Measurements from ENCODE around the gene AOC1.

The AOC1 gene

GRCh38 chr7:150835702-150836280, 16.5 kb upstream of the AOC1 start:
- no peaks in the 10 kb centered on the region for H3K4me1 ChIP-seq (ENCODE audit: insufficient read depth, low read length)
- H3K36me3 ChIP-seq (ENCODE audit: insufficient read depth, low read length) = no peaks in the 10 kb centered on the region
- WGBS = 86% methylated on average over 6 of the region's 6 CpGs
- H3K4me3 ChIP-seq (ENCODE audit: low read length) = no peak overlapping the region
- H3K27me3 ChIP-seq (ENCODE audit: insufficient read depth, low read length) = no peaks in the 10 kb centered on the region
- H3K9ac ChIP-seq (ENCODE audit: low read depth, low read length) = no peak overlapping the region
- no peaks in the 10 kb centered on the region for H3K9me3 ChIP-seq (ENCODE audit: insufficient read depth, low read depth, low read length)
- no peak overlapping the region for H3K27ac ChIP-seq (ENCODE audit: low read depth, low read length)

GRCh38 chr7:150838965-150839650, 13.2 kb upstream of the AOC1 start:
- Histone ChIP-seq H3K9ac (ENCODE audit: low read depth, low read length) (no peak overlapping the region), H3K4me1 (ENCODE audit: insufficient read depth, low read length) (no peaks in the 10 kb centered on the region), H3K9me3 (ENCODE audit: insufficient read depth, low read depth, low read length) (no peaks in the 10 kb centered on the region), H3K27ac (ENCODE audit: low read depth, low read length) (no peak overlapping the region), H3K27me3 (ENCODE audit: insufficient read depth, low read length) (no peaks in the 10 kb centered on the region), H3K36me3 (ENCODE audit: insufficient read depth, low read length) (no peaks in the 10 kb centered on the region), H3K4me3 (ENCODE audit: low read length) (no peak overlapping the region)
- 81% methylated on average over 7 of the region's 7 CpGs for WGBS

- Histone ChIP-seq H3K27me3 (ENCODE audit: insufficient read depth, low read length) (no peaks in the 10 kb centered on the region; the same call in 1 of the 2 replicates), H3K4me3 (ENCODE audit: low read length) (no peak overlapping the region), H3K36me3 (ENCODE audit: insufficient read depth, low read length) (no peaks in the 10 kb centered on the region), H3K9ac (ENCODE audit: low read depth, low read length) (no peak overlapping the region), H3K9me3 (ENCODE audit: insufficient read depth, low read depth, low read length) (no peaks in the 10 kb centered on the region), H3K27ac (ENCODE audit: low read depth, low read length) (no peak overlapping the region), H3K4me1 (ENCODE audit: insufficient read depth, low read length) (no peaks in the 10 kb centered on the region)
- WGBS = 95% methylated on average over 3 of the region's 3 CpGs
These were observed 10.3 kb upstream of the AOC1 start for GRCh38 chr7:150842018-150842417.

- WGBS = 83% methylated on average over 4 of the region's 4 CpGs
- Histone ChIP-seq H3K27ac (ENCODE audit: low read depth, low read length) (no peak overlapping the region), H3K27me3 (ENCODE audit: insufficient read depth, low read length) (no peaks in the 10 kb centered on the region; the same call in 1 of the 2 replicates), H3K9me3 (ENCODE audit: insufficient read depth, low read depth, low read length) (no peaks in the 10 kb centered on the region), H3K9ac (ENCODE audit: low read depth, low read length) (no peak overlapping the region), H3K36me3 (ENCODE audit: insufficient read depth, low read length) (no peaks in the 10 kb centered on the region), H3K4me3 (ENCODE audit: low read length) (no peak overlapping the region), H3K4me1 (ENCODE audit: insufficient read depth, low read length) (no peaks in the 10 kb centered on the region)
These were observed 9.6 kb upstream of the AOC1 start for GRCh38 chr7:150842716-150843115.

GRCh38 chr7:150845421-150845861, 6.9 kb upstream of the AOC1 start:
- no peaks in the 10 kb centered on the region for H3K36me3 ChIP-seq (ENCODE audit: insufficient read depth, low read length)
- no peaks in the 10 kb centered on the region for H3K9me3 ChIP-seq (ENCODE audit: insufficient read depth, low read depth, low read length)
- no peak overlapping the region for H3K27ac ChIP-seq (ENCODE audit: low read depth, low read length)
- H3K27me3 ChIP-seq (ENCODE audit: insufficient read depth, low read length) = no peaks in the 10 kb centered on the region; the same call in 1 of the 2 replicates
- H3K4me1 ChIP-seq (ENCODE audit: insufficient read depth, low read length) = no peaks in the 10 kb centered on the region
- 52% methylated on average over 4 of the region's 4 CpGs for WGBS
- no peak overlapping the region for H3K4me3 ChIP-seq (ENCODE audit: low read length)
- H3K9ac ChIP-seq (ENCODE audit: low read depth, low read length) = no peak overlapping the region

GRCh38 chr7:150846291-150847115, 5.8 kb upstream of the AOC1 start:
- no peaks in the 10 kb centered on the region for H3K9me3 ChIP-seq (ENCODE audit: insufficient read depth, low read depth, low read length)
- H3K9ac ChIP-seq (ENCODE audit: low read depth, low read length) = no peak overlapping the region
- H3K27me3 ChIP-seq (ENCODE audit: insufficient read depth, low read length) = no peaks in the 10 kb centered on the region; the same call in 1 of the 2 replicates
- H3K36me3 ChIP-seq (ENCODE audit: insufficient read depth, low read length) = no peaks in the 10 kb centered on the region
- no peaks in the 10 kb centered on the region for H3K4me1 ChIP-seq (ENCODE audit: insufficient read depth, low read length)
- no peak overlapping the region for H3K27ac ChIP-seq (ENCODE audit: low read depth, low read length)
- no peak overlapping the region for H3K4me3 ChIP-seq (ENCODE audit: low read length)
- 91% methylated on average over 14 of the region's 14 CpGs for WGBS

- Histone ChIP-seq H3K27ac (ENCODE audit: low read depth, low read length) (no peak overlapping the region), H3K9ac (ENCODE audit: low read depth, low read length) (no peak overlapping the region), H3K36me3 (ENCODE audit: insufficient read depth, low read length) (no peaks in the 10 kb centered on the region), H3K4me3 (ENCODE audit: low read length) (no peak overlapping the region), H3K9me3 (ENCODE audit: insufficient read depth, low read depth, low read length) (no peaks in the 10 kb centered on the region), H3K4me1 (ENCODE audit: insufficient read depth, low read length) (no peaks in the 10 kb centered on the region), H3K27me3 (ENCODE audit: insufficient read depth, low read length) (no peaks in the 10 kb centered on the region; the same call in 1 of the 2 replicates)
- 90% methylated on average over 5 of the region's 5 CpGs for WGBS
These were observed 4.8 kb upstream of the AOC1 start for GRCh38 chr7:150847536-150847935.

- 92% methylated on average over 8 of the region's 8 CpGs for WGBS
- Histone ChIP-seq H3K9ac (ENCODE audit: low read depth, low read length) (no peak overlapping the region), H3K27ac (ENCODE audit: low read depth, low read length) (no peak overlapping the region), H3K27me3 (ENCODE audit: insufficient read depth, low read length) (no peaks in the 10 kb centered on the region; the same call in 1 of the 2 replicates), H3K4me3 (ENCODE audit: low read length) (no peak overlapping the region), H3K36me3 (ENCODE audit: insufficient read depth, low read length) (no peaks in the 10 kb centered on the region), H3K4me1 (ENCODE audit: insufficient read depth, low read length) (no peaks in the 10 kb centered on the region), H3K9me3 (ENCODE audit: insufficient read depth, low read depth, low read length) (no peaks in the 10 kb centered on the region)
These were observed 4.2 kb upstream of the AOC1 start for GRCh38 chr7:150848111-150848510.

GRCh38 chr7:150848561-150849115, 3.7 kb upstream of the AOC1 start:
- Histone ChIP-seq H3K36me3 (ENCODE audit: insufficient read depth, low read length) (no peaks in the 10 kb centered on the region), H3K27ac (ENCODE audit: low read depth, low read length) (no peak overlapping the region), H3K9ac (ENCODE audit: low read depth, low read length) (no peak overlapping the region), H3K9me3 (ENCODE audit: insufficient read depth, low read depth, low read length) (no peaks in the 10 kb centered on the region), H3K4me3 (ENCODE audit: low read length) (no peak overlapping the region), H3K27me3 (ENCODE audit: insufficient read depth, low read length) (no peaks in the 10 kb centered on the region; the same call in 1 of the 2 replicates), H3K4me1 (ENCODE audit: insufficient read depth, low read length) (no peaks in the 10 kb centered on the region)
- WGBS = 86% methylated on average over 3 of the region's 3 CpGs

- H3K36me3 ChIP-seq (ENCODE audit: insufficient read depth, low read length) = no peaks in the 10 kb centered on the region
- no peaks in the 10 kb centered on the region for H3K9me3 ChIP-seq (ENCODE audit: insufficient read depth, low read depth, low read length)
- WGBS = 92% methylated on average over 10 of the region's 10 CpGs
- H3K27ac ChIP-seq (ENCODE audit: low read depth, low read length) = no peak overlapping the region
- no peaks in the 10 kb centered on the region; the same call in 1 of the 2 replicates for H3K27me3 ChIP-seq (ENCODE audit: insufficient read depth, low read length)
- H3K9ac ChIP-seq (ENCODE audit: low read depth, low read length) = no peak overlapping the region
- H3K4me3 ChIP-seq (ENCODE audit: low read length) = no peak overlapping the region
- no peaks in the 10 kb centered on the region for H3K4me1 ChIP-seq (ENCODE audit: insufficient read depth, low read length)
These were observed 3.0 kb upstream of the AOC1 start for GRCh38 chr7:150849204-150849775.
